Neural cell (in vitro differentiated cells): ENCODE results near the gene PKNOX2.

ENCODE experiments used
- CTCF ChIP-seq: fragments of 450-650 bp; IDR thresholded peaks from 2 replicates; pipeline ENCODE4 v1.5.1; 2014; ENCODE audit warnings: antibody characterized with exemption, mild to moderate bottlenecking, moderate library complexity; ENCODE audit not compliant: poor library complexity, severe bottlenecking
- MXI1 ChIP-seq: fragments of 450-650 bp; conservative IDR thresholded peaks from 2 replicates; pipeline ENCODE4 v1.6.1; 2014; ENCODE audit warnings: antibody characterized with exemption, mild to moderate bottlenecking; ENCODE audit not compliant: poor library complexity, severe bottlenecking
- POLR2AphosphoS5 ChIP-seq: IDR thresholded peaks from 2 replicates; pipeline ENCODE4 v1.6.1; 2012
- REST ChIP-seq: IDR thresholded peaks from 2 replicates; pipeline ENCODE4 v1.6.1; 2012; ENCODE audit warnings: borderline replicate concordance

GRCh38 chr11:125285844-125286243, 121.3 kb downstream of the PKNOX2 start:
- TF ChIP-seq CTCF (no peak), REST (no peak), MXI1 (no peak), POLR2AphosphoS5 (no peak)
